Measurements from ENCODE around the gene OSBPL10.

DNA sequence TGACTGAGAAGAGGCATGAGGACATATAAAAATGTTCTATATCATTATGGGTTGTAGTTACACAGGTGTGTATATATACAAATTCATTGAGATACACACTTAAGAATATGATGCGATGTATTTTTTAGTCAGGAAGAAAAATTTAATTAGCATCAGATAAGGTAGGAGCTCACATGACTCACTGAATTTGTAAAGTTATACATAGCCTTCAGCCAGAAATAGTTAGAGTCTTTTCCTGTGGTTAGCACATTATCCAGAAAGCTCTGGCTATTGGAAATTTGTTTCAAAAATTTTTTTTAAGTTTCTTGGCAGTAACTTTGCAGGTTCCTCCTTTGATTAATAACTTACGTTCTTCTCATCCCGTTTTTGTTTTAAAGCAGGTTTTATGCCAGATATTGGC is 359.7 kb downstream of the OSBPL10 start:
- TF ChIP-seq, protein P1, sequence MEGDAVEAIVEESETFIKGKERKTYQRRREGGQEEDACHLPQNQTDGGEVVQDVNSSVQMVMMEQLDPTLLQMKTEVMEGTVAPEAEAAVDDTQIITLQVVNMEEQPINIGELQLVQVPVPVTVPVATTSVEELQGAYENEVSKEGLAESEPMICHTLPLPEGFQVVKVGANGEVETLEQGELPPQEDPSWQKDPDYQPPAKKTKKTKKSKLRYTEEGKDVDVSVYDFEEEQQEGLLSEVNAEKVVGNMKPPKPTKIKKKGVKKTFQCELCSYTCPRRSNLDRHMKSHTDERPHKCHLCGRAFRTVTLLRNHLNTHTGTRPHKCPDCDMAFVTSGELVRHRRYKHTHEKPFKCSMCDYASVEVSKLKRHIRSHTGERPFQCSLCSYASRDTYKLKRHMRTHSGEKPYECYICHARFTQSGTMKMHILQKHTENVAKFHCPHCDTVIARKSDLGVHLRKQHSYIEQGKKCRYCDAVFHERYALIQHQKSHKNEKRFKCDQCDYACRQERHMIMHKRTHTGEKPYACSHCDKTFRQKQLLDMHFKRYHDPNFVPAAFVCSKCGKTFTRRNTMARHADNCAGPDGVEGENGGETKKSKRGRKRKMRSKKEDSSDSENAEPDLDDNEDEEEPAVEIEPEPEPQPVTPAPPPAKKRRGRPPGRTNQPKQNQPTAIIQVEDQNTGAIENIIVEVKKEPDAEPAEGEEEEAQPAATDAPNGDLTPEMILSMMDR (IDR thresholded peaks at IDR 0.05): no peak
- no peak for TF ChIP-seq POLR2A (IDR thresholded peaks at IDR 0.05)
- TF ChIP-seq EP300 (IDR thresholded peaks at IDR 0.05): no peak
- TF ChIP-seq POLR2AphosphoS5 (IDR thresholded peaks at IDR 0.05): no peak
